NCI-H2029 treated with DMSO at 0.1 percent for 48 hours (cell line): ENCODE results near the gene ZCCHC18.
"Not testable (repeated sequence)": the region's sequence is repeated elsewhere in the genome, so short reads cannot be mapped to it uniquely, and the experiment has no call there.

ENCODE experiments used
- DNase-seq: peaks from one replicate; lab custom pipeline; 2025; lab: John Stamatoyannopoulos, UW

ZCCHC18 gene

GRCh38 chrX:104112326-104112951 lies at the start of gene ZCCHC18:
ZCCHC18 (plus strand) TSS chrX:104112523; CDS start chrX:104114112, 1,589 bp downstream.
- DNase-seq, result peak; percentile 0

GRCh38 chrX:104062636-104063035 lies 49.7 kb upstream of the ZCCHC18 start:
- not testable (repeated sequence) for DNase-seq

DNA sequence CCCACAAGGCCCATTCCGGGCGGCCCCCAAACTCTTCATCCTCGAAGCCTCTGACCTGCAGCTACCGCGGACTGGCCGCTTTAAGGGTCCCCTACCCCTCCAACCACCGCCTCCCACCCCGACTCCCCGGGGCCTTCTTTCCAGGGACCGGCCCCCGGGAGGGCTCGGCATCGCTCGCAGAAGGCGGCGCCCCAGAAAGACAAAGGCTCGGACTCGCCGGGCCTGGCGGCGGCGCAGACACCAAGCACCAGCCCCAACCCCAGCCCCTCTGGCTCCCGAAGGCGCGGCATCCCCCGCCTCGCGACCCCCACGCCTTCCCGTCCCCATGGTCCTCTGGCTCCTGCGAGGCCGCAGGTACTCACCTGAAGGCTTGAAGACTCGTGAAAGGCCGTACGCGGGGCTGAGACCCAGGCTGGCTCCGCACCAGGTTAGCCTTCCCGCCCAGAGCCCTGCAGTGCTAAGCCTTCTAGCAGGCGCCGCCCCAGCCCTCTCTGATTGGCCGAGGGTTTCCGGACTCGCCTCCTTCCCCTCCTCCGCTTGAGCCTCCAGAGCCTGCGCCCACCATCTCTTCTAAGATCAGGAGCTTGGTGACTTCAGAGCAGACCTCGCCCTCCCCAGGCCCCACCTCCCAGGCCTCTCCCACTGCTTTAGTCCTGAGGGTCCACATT lies 36.4 kb upstream of the ZCCHC18 start, which contains the start of gene TMSB15C:
Gene TMSB15C, minus strand, starts transcription at position 459 of the 668 bp plus-strand sequence.
- DNase-seq, result not testable (repeated sequence)

DNA sequence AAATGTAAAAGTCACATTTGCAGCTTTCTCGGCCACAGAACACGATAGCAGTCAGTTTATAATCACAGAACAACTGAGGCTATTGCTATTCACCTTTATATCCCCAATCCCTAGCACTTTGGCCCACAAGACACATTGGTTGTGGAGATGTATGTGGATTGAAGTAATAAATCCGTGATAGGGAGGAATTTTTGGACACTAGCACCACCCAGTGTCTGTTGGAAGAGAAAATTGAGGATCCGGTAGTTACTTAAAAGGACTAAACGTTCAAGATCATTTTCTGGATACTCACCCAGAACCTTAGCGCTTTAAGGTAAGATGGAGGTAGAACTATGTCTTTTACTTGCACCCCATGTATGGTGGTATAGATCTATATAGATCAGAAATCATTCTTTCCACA lies 34.5 kb upstream of the ZCCHC18 start:
- DNase-seq, result not testable (repeated sequence)

DNA sequence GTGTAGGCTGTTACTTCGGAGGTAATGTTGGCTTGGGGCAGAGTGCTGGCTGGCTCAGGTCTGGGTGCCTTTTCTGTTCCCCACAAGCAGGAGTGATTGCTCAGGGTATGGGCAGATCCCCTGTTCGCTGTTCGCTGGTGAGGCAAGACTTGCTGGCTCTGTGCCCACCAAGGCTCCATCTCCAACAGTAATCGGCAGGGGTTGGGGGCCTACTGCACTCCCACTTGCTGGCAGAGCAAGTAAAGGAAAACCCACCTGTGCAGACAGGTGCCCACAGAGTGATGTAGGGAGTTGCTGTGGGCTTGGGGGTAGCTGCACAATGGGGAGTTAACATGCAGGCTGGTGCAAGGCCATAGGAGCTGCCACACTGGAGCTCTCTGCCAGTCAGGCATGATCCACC lies 28.3 kb upstream of the ZCCHC18 start:
- DNase-seq, result no peak

- DNase-seq, result no peak
Measured at GRCh38 chrX:104084534-104085277, 27.6 kb upstream of the ZCCHC18 start.

GRCh38 chrX:104085477-104085876 lies 26.8 kb upstream of the ZCCHC18 start:
- no peak for DNase-seq

DNA sequence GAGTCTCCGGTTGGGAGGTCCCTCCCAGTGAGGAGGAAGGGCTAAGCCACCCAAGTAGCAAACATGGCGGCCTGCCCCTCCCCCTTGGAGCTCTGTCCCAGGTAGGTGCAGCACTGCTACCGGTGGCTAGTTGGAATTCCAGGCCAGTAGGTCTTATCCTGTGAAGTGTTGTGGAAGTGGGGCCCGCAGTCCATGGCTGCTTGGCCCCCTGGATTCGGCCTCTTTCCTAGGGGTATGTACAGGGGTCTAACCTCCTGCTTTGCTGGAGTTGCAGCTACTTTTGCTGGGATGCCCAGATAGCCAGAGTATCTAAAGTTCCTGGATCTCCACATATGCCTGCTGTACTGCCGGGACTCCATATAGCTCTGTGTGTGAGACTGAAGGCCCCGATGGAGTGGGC lies 26.4 kb upstream of the ZCCHC18 start:
- DNase-seq, result no peak

- DNase-seq, result peak; percentile 14
Measured at GRCh38 chrX:104098151-104098808, 14.0 kb upstream of the ZCCHC18 start.

DNA sequence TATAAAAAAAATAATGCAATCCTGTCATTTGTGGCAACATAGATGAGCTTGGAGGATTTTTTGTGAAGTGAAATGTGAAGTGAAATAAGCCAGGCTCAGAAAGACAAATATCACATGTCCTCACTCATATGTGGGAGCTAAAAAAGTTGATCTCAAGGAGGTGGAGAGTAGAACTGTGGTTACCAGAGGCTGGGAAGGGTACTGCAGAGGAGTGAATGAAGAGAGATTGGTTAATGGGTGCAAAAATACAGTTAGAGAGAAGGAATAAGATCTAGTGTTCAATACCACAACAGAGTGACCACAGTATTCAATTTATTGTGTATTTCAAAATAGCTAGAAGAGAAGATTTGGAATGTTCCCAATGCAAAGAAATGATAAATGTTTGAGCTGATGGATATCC lies 13.4 kb upstream of the ZCCHC18 start:
- no peak for DNase-seq

DNA sequence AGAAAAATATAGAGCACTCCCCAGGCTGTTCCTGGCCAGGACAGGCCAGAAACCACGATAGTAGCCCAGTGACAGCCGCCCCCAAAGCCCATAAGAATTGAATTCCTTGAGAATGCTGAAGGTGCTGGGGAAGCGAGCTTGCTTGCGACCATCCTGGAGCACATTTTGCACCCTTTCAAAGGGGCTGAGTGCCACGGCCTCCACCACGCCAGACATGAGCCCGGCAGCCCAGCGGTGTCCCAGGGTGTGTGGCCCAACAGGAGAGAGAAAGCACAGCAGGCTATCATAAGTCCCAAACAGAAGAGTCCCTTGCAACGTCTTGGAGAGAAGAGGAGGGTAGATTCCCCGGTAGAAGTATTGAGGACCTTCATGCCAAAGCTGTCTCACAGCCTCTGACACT lies 7.6 kb upstream of the ZCCHC18 start:
- DNase-seq, result no peak

- DNase-seq, result no peak
Measured at GRCh38 chrX:104105330-104106262, 6.7 kb upstream of the ZCCHC18 start.

DNA sequence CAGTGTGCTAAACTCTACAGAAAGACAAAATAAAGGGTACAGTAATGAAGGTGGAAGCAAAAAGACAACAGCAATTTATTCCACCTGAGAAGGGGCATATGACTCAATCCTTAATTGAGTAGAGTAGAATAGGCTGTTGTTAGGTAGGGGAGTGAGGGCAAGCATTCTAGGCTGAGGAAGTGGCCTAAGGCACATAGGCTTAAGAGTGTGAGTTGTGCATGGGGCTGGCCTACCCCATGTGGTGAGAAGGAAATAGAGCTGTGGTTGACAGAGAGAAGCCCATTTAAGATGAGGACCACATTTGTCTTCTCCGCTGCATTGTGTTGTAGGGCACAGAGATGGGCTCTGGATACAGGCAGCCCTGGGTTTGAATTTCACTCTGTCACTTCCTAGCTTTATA lies 3.4 kb upstream of the ZCCHC18 start:
- no peak for DNase-seq

- DNase-seq, result not testable (repeated sequence)
Measured at GRCh38 chrX:104110491-104111240, 1.7 kb upstream of the ZCCHC18 start.

- no peak for DNase-seq
Measured at GRCh38 chrX:104113222-104113965, 1.1 kb downstream of the ZCCHC18 start.

GRCh38 chrX:104117759-104118158 lies 5.4 kb downstream of the ZCCHC18 start:
- no peak for DNase-seq

GRCh38 chrX:104118765-104119164 lies 6.4 kb downstream of the ZCCHC18 start:
- DNase-seq, result no peak

DNA sequence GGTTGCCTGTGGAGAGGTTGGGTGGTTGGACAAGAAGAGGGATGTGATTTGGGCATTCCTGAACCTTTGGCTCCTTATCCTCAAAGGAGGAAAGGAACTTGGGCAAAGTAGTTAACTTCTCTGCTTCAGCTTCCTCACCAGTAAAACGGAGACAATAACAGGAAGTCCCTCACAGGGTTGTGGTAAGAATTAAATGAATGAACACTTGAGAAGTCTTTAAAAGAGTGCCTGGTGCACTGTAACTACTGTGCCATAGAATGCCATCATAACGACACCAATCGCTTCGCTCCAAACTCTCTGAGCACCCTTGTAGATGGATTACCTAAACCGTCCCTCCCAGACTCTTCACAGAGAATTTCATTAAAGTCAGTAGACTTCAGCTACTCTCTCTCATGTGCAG lies 10.5 kb downstream of the ZCCHC18 start:
- no peak for DNase-seq

GRCh38 chrX:104126856-104127255 lies 14.5 kb downstream of the ZCCHC18 start:
- no peak for DNase-seq

GRCh38 chrX:104130808-104131207 lies 18.5 kb downstream of the ZCCHC18 start:
- DNase-seq, result no peak
